ENCODE data around the gene MAT2A. TPM values are rescaled to one million over a fixed set of nuclear protein-coding genes. Genes with fewer than 3 reads are reported as not detected.

Gene MAT2A
- total RNA-seq, result 54.9 and 292 TPM in 2 replicates

GRCh38 chr2:85538507-85539360 lies at the start of gene MAT2A:
Gene MAT2A (plus strand): TSS chr2:85539168. CDS start chr2:85539288, 120 bp downstream.
- DNase-seq (ENCODE audit: low read depth), result peak; percentile 62

GRCh38 chr2:85490861-85491755 lies 47.9 kb upstream of the MAT2A start:
- DNase-seq (ENCODE audit: low read depth), result no peak

- no peak for DNase-seq (ENCODE audit: low read depth)
Observed at GRCh38 chr2:85496436-85496835, 42.5 kb upstream of the MAT2A start.

- DNase-seq (ENCODE audit: low read depth), result no peak
Observed at GRCh38 chr2:85497944-85498630, 40.9 kb upstream of the MAT2A start.

GRCh38 chr2:85501248-85501647 lies 37.7 kb upstream of the MAT2A start:
- no peak for DNase-seq (ENCODE audit: low read depth)

- no peak for DNase-seq (ENCODE audit: low read depth)
Observed at GRCh38 chr2:85502720-85503119, 36.2 kb upstream of the MAT2A start.

DNA sequence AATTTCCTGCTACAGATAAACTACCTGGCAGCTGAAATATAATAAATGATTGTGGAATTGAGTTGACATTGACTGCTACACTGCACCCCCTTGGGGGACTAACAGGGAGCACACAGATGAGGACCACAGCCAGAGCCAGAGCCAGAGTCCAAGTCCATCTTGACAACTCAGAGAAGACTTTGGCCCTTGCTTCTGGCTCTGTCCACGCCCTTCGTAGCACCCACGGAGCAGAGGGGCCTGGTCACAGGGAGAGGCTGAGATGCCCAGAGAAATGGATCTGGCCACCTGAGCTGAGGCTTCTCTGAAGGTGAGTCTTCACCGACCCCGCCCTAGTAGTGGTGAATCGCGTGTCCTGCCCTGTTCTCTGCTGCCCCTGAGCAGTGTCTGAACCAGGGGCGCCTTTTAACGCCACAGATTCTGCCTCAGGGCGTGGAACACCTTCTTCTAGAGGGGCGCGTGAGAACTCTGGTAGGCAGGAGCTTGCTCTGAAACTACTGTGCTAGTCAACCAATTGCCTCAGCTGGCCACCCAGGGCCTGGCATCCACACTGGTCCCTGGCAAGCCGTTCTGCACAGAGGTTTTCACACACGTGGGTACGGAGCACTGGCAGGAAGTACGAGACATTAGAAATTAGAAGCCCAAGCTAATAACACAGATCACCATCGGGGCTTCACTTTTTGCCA lies 35.7 kb upstream of the MAT2A start:
- DNase-seq (ENCODE audit: low read depth), result peak; percentile 45

DNA sequence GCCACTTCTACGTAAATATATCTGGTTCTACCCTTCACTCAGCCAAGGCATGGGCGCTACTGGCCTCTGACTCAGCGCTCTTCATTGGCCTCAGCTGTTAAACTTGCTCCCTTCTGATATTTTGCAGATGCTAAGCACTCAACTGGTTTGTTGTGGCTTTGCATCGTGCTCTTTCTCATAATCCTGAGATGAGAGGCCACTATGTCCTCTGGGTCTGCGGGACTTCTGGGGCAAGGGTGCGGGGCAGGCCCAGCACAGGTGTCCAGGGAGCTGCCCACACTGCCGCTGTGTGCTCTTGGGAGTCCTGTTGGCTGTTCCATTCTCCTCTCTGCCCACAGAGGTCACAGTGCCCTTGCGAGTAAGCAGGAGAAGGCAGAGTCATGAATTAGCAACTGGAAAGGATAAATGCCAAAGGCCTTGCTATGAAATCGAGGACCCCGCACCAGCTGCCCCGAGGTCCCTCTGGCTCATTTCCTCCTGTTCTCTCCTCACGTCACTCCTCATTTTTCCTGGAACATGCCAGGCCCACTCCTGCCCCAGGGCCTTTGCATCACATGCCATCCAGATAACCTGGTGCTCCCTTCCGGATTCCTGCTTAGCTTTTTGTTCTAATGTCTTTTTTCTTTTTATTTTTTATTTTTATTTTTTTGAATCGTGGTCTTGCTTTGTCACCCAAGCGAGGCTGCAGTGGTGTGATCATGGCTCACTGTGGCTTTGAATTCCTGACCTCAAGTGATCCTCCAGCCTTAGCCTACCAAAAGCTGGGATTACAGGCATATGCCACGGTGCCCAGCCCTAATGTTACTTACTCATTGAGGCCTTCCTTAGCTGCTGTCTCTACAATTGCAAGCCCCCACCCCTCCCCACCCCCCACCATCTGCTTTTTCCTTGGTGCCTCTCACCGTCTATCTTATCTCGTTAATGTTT lies 34.9 kb upstream of the MAT2A start:
- peak; percentile 89 for DNase-seq (ENCODE audit: low read depth)

GRCh38 chr2:85504778-85505261 lies 34.1 kb upstream of the MAT2A start:
- DNase-seq (ENCODE audit: low read depth), result peak; percentile 99

GRCh38 chr2:85505551-85506238 lies 33.3 kb upstream of the MAT2A start:
- DNase-seq (ENCODE audit: low read depth), result no peak

DNA sequence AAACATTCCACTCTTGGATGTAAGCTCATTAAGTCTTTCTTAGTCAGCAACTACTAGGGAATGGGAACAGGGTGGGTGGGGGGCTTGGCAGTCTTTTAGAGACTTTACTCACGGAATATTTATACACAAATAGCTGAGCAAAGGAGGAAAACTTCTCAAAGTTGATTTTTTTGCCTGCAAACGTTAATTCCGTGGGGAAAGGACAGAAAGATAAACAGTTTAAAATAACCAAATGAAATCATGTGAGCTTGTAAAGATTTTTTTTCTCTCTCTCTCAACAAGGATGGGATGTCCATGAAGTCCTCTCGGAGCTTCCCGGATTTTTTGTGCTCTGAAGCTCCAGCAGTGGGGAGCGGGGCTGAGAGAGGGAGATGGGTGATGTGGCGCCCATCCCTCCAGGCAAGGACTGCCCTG lies 32.2 kb upstream of the MAT2A start:
- DNase-seq (ENCODE audit: low read depth), result no peak

DNA sequence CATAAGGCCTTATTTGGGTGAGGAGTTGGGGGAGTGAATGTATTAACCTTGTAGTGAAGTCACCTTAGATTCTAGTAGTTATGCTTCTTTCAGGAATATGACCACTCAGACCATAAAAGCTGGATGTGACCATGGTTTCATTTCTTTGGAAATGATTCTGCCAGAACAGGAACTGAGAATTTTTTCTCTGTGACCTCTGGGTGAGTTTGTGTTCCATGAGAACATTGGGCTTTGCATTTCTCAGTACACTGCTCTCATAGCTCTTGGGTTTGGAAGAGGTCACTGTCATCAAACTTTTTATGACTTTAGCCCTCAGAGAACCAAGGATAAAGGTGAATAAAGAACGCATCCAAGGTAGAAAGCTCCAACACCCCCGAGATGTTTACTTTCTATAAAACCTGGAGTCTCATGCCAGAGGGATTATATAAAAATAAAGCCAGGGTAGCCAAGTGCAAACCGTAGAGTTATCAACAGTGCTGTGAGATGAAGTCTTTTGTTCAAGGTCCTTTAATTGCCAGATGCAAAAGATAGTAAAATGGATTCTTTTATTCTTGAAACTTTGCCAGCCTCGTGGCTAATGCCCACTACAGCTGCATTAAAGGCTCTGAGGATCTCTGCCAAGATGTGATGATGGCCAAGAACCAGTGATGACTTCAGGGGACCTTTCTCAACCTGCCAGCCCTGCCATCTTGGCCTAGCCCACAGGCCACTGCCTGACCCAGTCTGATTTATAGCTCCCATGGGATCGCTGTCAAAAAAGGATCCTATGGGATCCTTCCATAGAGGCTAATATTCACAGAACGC lies 27.8 kb upstream of the MAT2A start:
- DNase-seq (ENCODE audit: low read depth), result no peak

DNA sequence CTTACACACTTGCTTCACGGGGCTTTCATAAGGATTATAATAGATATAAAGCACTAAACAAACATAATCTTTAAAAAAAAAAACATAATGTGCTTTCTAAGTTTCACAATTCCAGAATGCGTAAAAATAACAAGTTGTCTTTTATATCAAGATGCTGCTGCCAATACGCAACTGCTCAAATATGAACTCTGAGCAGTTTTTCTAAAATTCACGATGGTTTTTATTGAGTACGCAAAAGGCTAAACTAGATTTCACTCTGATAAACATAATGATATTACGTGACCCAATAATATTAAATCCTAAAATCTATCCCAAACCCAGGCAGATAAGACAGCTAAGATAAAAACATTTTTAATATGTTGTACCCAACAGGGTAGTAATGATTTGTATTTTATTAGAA lies 24.6 kb upstream of the MAT2A start:
- no peak for DNase-seq (ENCODE audit: low read depth)

DNA sequence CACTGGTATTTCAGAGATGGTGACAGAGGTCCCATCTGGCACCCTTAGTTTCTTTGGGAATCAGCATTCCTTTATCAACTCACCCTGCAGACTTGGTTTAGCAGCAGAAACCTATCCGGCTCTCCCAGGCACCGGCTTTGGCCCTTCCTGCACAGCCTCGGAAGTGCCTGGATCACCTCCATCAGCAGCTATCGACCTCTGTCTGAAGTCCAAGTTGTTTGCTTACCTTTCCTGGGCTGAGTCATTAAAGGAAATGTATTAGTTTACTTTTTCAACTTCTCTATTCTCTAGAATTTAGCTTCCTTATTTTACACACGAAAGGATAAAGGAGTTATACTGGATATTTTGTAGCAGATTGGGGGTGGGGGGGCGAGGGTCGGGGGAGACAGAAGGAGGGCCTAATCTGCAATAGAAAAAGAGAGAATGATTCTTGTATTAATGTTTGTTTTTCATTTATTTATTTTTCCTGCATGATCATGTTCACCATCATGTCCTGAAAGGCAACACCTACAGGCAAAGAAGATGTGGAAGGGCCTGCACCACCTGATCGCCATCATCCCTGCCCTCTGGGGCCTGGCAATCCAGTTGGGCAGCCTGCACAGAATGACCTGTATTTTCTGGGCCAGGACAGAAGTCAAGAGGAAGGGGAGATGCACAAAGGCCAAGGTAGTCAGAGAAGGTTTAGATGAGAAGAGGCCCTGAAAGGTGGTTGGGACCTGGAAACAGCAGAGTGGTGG lies 22.1 kb upstream of the MAT2A start:
- peak; percentile 29 for DNase-seq (ENCODE audit: low read depth)

DNA sequence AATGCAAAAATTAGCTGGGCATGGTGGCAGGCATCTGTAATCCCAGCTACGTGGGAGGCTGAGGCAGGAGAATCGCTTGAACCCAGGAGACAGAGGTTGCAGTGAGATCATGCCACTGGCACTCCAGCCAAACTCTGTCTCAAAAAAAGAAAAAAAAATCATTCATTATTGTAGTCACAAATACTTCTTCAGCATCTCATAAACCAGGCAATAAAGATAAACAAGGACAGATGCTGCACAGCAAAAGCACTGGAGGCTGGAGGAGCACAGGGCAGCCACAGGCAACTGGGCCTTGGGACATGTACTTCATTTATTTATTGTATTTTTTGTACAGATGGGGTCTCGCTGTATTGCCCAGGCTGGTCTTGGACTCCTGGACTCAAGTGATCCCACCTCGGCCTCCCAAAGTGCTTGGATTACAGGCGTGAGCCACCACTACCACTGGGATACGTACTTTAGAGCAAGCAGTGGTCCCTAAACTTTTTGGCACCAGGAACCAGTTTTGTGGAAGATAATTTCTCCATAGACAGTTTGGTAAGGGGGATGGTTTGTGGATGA lies 16.8 kb upstream of the MAT2A start:
- DNase-seq (ENCODE audit: low read depth), result no peak

- no peak for DNase-seq (ENCODE audit: low read depth)
Observed at GRCh38 chr2:85523062-85523902, 15.7 kb upstream of the MAT2A start.

- no peak for DNase-seq (ENCODE audit: low read depth)
Observed at GRCh38 chr2:85523903-85524335, 15.0 kb upstream of the MAT2A start.

Data from renal cortical epithelial cell (primary cell).